GM23338 (cell line): ENCODE measurements around the gene GNAZ. TPM values are rescaled to one million over a fixed set of nuclear protein-coding genes. Genes with fewer than 3 reads are reported as not detected.

ENCODE experiments used
- ATAC-seq: fragments of 200-7000 bp; cut with Tn5 transposase; 3 replicates; pipeline ENCODE4 v1.9.1; 2020
- DNase-seq: peaks from one replicate; pipeline ENCODE4 v3.0.0-alpha.2; 2015; ENCODE audit warnings: low spot score
- H2AFZ ChIP-seq: fragments of 200-600 bp; sonication (generic); 2 replicates; pipeline ENCODE4 v1.8.0; 2016; ENCODE audit warnings: antibody characterized with exemption, mild to moderate bottlenecking, moderate library complexity
- H3F3A ChIP-seq: fragments of 200-600 bp; sonication (generic); replicated peaks from 2 replicates; pipeline ENCODE4 v1.8.0; 2017; ENCODE audit warnings: antibody characterized with exemption, mixed run types, low read depth
- H3K27ac ChIP-seq: fragments of 200-600 bp; sonication (generic); 2 replicates; pipeline ENCODE4 v1.6.1; 2016; ENCODE audit warnings: low read depth
- H3K27me3 ChIP-seq: fragments of 200-600 bp; sonication (generic); 2 replicates; pipeline ENCODE4 v1.8.0; 2016; ENCODE audit warnings: mild to moderate bottlenecking, mixed run types, moderate library complexity; ENCODE audit not compliant: insufficient read depth
- H3K36me3 ChIP-seq: fragments of 200-600 bp; sonication (generic); 2 replicates; pipeline ENCODE4 v1.8.0; 2016; ENCODE audit warnings: mild to moderate bottlenecking; ENCODE audit not compliant: insufficient read depth
- H3K4me1 ChIP-seq: fragments of 200-600 bp; sonication (generic); 2 replicates; pipeline ENCODE4 v1.8.0; 2016; ENCODE audit warnings: mild to moderate bottlenecking, moderate library complexity; ENCODE audit not compliant: insufficient read depth
- H3K4me2 ChIP-seq: fragments of 200-600 bp; sonication (generic); 2 replicates; pipeline ENCODE4 v1.7.1; 2017; ENCODE audit warnings: mixed run types
- H3K4me3 ChIP-seq: fragments of 200-600 bp; sonication (generic); 2 replicates; pipeline ENCODE4 v1.6.1; 2016; ENCODE audit warnings: mixed run types
- H3K79me2 ChIP-seq: fragments of 200-600 bp; sonication (generic); replicated peaks from 2 replicates; pipeline ENCODE4 v1.8.0; 2017; ENCODE audit warnings: mild to moderate bottlenecking; ENCODE audit not compliant: insufficient read depth
- H3K9me2 ChIP-seq: fragments of 200-600 bp; sonication (generic); 2 replicates; pipeline ENCODE4 v1.8.0; 2017; ENCODE audit not compliant: insufficient read depth
- H4K20me1 ChIP-seq: fragments of 200-600 bp; sonication (generic); replicated peaks from 2 replicates; pipeline ENCODE4 v1.8.0; 2017; ENCODE audit warnings: mild to moderate bottlenecking; ENCODE audit not compliant: insufficient read depth
- H3K27ac Mint-ChIP-seq: 2 replicates; pipeline ENCODE4 v1.8.0; 2020; ENCODE audit warnings: inconsistent platforms, mild to moderate bottlenecking, moderate library complexity, mixed read lengths
- H3K27me3 Mint-ChIP-seq: 3 replicates; pipeline ENCODE4 v1.8.0; 2022; ENCODE audit warnings: low read depth, mild to moderate bottlenecking, moderate library complexity, mixed read lengths, inconsistent platforms; ENCODE audit not compliant: insufficient read depth, poor library complexity
- H3K36me3 Mint-ChIP-seq: 3 replicates; pipeline ENCODE4 v1.8.0; 2021; ENCODE audit warnings: low read depth, mild to moderate bottlenecking, inconsistent platforms, moderate library complexity, mixed read lengths
- H3K4me1 Mint-ChIP-seq: 3 replicates; pipeline ENCODE4 v1.8.0; 2020; ENCODE audit warnings: mild to moderate bottlenecking, inconsistent platforms, mixed read lengths
- H3K4me3 Mint-ChIP-seq: 3 replicates; pipeline ENCODE4 v1.8.0; 2021; ENCODE audit warnings: moderate library complexity, mild to moderate bottlenecking, inconsistent platforms, mixed read lengths
- H3K9me3 Mint-ChIP-seq: 3 replicates; pipeline ENCODE4 v1.8.0; 2020; ENCODE audit warnings: moderate library complexity, mild to moderate bottlenecking, inconsistent platforms, mixed read lengths
- EZH2phosphoT487 ChIP-seq: fragments of 200-600 bp; sonication (generic); IDR thresholded peaks from one replicate; pipeline ENCODE4 v1.8.1; 2018; ENCODE audit warnings: antibody characterized with exemption; ENCODE audit not compliant: unreplicated experiment
- JUNB ChIP-seq: IDR thresholded peaks from one replicate; pipeline ENCODE4 v1.6.1; 2016; ENCODE audit warnings: antibody characterized with exemption; ENCODE audit not compliant: unreplicated experiment
- NANOG ChIP-seq: IDR thresholded peaks from 2 replicates; pipeline ENCODE4 v1.6.1; 2016; ENCODE audit warnings: antibody characterized with exemption, borderline replicate concordance
- POLR2AphosphoS5 ChIP-seq: IDR thresholded peaks from 2 replicates; pipeline ENCODE4 v1.6.1; 2016; ENCODE audit warnings: antibody characterized with exemption, low read depth
- ZNF331 ChIP-seq: fragments of 250-450 bp; sonication (Bioruptor Pico); IDR thresholded peaks from 2 replicates; pipeline ENCODE4 v1.5.0; 2020; ENCODE audit warnings: low read depth, mild to moderate bottlenecking, moderate library complexity
- ZNF462 ChIP-seq: fragments of 250-450 bp; sonication (Bioruptor Pico); IDR thresholded peaks from 2 replicates; pipeline ENCODE4 v1.5.0; 2020; ENCODE audit warnings: mild to moderate bottlenecking, moderate library complexity
- polyA plus RNA-seq: library from polyadenylated mRNA; unstranded; fragments of >200 nt; fragmentation: Nextera tagmentation; extraction: Ambion mirVana; gene quantifications from 2 replicates; pipeline ENCODE4 v1.2.1, GENCODE V29; 2016
- total RNA-seq: library from RNA; depleted of rRNA; stranded (reverse); fragments of >200 nt; shearing (Covaris generic); gene quantifications from 2 replicates; pipeline ENCODE4 v1.2.3, GENCODE V29; 2014
- TF ChIP-seq, protein P1 (sequence below): IDR thresholded peaks from 2 replicates; pipeline ENCODE4 v1.6.1; 2016; ENCODE audit warnings: antibody characterized with exemption

The GNAZ gene
- total and polyA plus RNA-seq, 2 experiments from 2014 or later, result 2.9 to 11.1 TPM

DNA sequence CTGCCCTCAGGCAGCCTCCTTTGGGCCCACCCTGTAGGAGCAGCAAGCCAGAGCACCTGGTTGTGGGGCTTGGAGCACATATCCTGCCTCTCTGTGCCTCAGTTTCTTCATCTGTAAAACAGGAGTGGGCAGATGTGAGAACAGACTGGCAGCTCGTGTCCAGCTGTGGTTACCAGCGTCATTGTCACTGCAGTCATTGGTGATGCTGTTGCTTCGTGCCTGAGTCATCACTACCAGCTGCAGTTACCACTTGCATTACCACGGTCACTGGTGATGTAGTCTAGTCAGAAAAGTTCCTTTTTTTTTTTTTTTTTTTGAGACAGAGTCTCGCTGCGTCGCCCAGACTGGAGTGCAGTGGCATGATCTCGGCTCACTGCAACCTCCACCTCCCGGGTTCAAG, 51.1 kb downstream of the GNAZ start:
- ATAC-seq (no peak), DNase-seq (no peak)
- no peaks in the 10 kb centered on the region for H3K36me3 ChIP-seq
- no peak overlapping the region for H3K27ac Mint-ChIP-seq
- no peaks in the 10 kb centered on the region for H3F3A ChIP-seq
- peaks cover 2% of the 10 kb centered on the region for H3K4me1 Mint-ChIP-seq
- H3K4me1 ChIP-seq, result no peaks in the 10 kb centered on the region; the same call in 1 of the 2 replicates
- H3K4me2 ChIP-seq, result no peak overlapping the region
- TF ChIP-seq JUNB (no peak), NANOG (no peak), ZNF331 (CRISPR knock-in tag) (no peak), EZH2phosphoT487 (no peak), ZNF462 (no peak), POLR2AphosphoS5 (no peak)
- TF ChIP-seq, protein P1, sequence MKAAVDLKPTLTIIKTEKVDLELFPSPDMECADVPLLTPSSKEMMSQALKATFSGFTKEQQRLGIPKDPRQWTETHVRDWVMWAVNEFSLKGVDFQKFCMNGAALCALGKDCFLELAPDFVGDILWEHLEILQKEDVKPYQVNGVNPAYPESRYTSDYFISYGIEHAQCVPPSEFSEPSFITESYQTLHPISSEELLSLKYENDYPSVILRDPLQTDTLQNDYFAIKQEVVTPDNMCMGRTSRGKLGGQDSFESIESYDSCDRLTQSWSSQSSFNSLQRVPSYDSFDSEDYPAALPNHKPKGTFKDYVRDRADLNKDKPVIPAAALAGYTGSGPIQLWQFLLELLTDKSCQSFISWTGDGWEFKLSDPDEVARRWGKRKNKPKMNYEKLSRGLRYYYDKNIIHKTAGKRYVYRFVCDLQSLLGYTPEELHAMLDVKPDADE, result no peak
- H4K20me1 ChIP-seq, result no peaks in the 10 kb centered on the region
- peaks cover 16% of the 10 kb centered on the region for H3K27me3 Mint-ChIP-seq
- no peaks in the 10 kb centered on the region for H3K9me3 Mint-ChIP-seq
- H3K27ac ChIP-seq, result no peak overlapping the region
- H3K9me2 ChIP-seq, result no peaks in the 10 kb centered on the region
- H2AFZ ChIP-seq, result no peak overlapping the region
- no peak overlapping the region for H3K4me3 Mint-ChIP-seq
- H3K36me3 Mint-ChIP-seq, result no peaks in the 10 kb centered on the region
- no peak overlapping the region for H3K4me3 ChIP-seq
- no peaks in the 10 kb centered on the region for H3K79me2 ChIP-seq
- no peaks in the 10 kb centered on the region for H3K27me3 ChIP-seq
